AG04450 (cell line): ENCODE data around the gene UPB1. TPM values are rescaled to one million over a fixed set of nuclear protein-coding genes. Genes with fewer than 3 reads are reported as not detected.

Source experiments
- CTCF ChIA-PET: fragments of 300-600, 350-600 bp; formaldehyde crosslinking; extraction: SDS; loops from one replicate; lab custom pipeline; 2022; ENCODE audit warnings: antibody characterized with exemption, inconsistent platforms; lab: Charles Lee
- POLR2A ChIA-PET: fragments of 350-600 bp; formaldehyde crosslinking; extraction: SDS; loops from one replicate; lab custom pipeline; 2021; ENCODE audit warnings: antibody characterized with exemption, inconsistent platforms; lab: Yijun Ruan, JAX
- DNase-seq: peaks from one replicate; pipeline ENCODE4 v3.0.0-alpha.2; 2011; ENCODE audit warnings: low read depth, low spot score
- H3K27ac ChIP-seq: one replicate; pipeline ENCODE4 v1.5.1; 2012; ENCODE audit warnings: low read depth, low read length, control low read depth
- H3K27me3 ChIP-seq: one replicate; pipeline ENCODE4 v1.6.0; 2012; ENCODE audit warnings: low read length; ENCODE audit not compliant: control insufficient read depth, insufficient read depth
- H3K4me3 ChIP-seq: 2 replicates; pipeline ENCODE4 v1.5.1; 2011; ENCODE audit warnings: mild to moderate bottlenecking, low read depth, low read length, control low read depth
- H3K9me3 ChIP-seq: 2 replicates; pipeline ENCODE4 v1.5.1; 2012; ENCODE audit warnings: low read length; ENCODE audit not compliant: control insufficient read depth, insufficient read depth
- polyA plus RNA-seq: library from polyadenylated mRNA; depleted of rRNA; stranded (reverse); fragments of >200 nt; gene quantifications from 2 replicates; pipeline ENCODE4 v1.2.3, GENCODE V29; 2011
- TF ChIP-seq, protein P1 (sequence below): IDR thresholded peaks from 2 replicates; pipeline ENCODE4 v1.5.1; 2011; ENCODE audit warnings: low read depth, low read length, control low read depth, inconsistent platforms

Gene UPB1
- polyA plus RNA-seq, 1 experiment = not detected

GRCh38 chr22:24532075-24532474, 36.9 kb downstream of the UPB1 start:
- peaks cover 5% of the 10 kb centered on the region for H3K27me3 ChIP-seq
- TF ChIP-seq, protein P1, sequence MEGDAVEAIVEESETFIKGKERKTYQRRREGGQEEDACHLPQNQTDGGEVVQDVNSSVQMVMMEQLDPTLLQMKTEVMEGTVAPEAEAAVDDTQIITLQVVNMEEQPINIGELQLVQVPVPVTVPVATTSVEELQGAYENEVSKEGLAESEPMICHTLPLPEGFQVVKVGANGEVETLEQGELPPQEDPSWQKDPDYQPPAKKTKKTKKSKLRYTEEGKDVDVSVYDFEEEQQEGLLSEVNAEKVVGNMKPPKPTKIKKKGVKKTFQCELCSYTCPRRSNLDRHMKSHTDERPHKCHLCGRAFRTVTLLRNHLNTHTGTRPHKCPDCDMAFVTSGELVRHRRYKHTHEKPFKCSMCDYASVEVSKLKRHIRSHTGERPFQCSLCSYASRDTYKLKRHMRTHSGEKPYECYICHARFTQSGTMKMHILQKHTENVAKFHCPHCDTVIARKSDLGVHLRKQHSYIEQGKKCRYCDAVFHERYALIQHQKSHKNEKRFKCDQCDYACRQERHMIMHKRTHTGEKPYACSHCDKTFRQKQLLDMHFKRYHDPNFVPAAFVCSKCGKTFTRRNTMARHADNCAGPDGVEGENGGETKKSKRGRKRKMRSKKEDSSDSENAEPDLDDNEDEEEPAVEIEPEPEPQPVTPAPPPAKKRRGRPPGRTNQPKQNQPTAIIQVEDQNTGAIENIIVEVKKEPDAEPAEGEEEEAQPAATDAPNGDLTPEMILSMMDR = no peak
- H3K27ac ChIP-seq = no peak overlapping the region
- POLR2A ChIA-PET = no interaction called here
- H3K4me3 ChIP-seq = no peak overlapping the region
- no peak for DNase-seq
- CTCF ChIA-PET = no interaction called here
- no peaks in the 10 kb centered on the region for H3K9me3 ChIP-seq

GRCh38 chr22:24535348-24535747, 40.2 kb downstream of the UPB1 start:
- POLR2A ChIA-PET = no interaction called here
- no peak for DNase-seq
- H3K9me3 ChIP-seq = no peaks in the 10 kb centered on the region
- no peak overlapping the region for H3K4me3 ChIP-seq
- CTCF ChIA-PET = no interaction called here
- H3K27me3 ChIP-seq = peaks cover 3% of the 10 kb centered on the region
- TF ChIP-seq, protein P1 = no peak
- H3K27ac ChIP-seq = no peak overlapping the region

DNA sequence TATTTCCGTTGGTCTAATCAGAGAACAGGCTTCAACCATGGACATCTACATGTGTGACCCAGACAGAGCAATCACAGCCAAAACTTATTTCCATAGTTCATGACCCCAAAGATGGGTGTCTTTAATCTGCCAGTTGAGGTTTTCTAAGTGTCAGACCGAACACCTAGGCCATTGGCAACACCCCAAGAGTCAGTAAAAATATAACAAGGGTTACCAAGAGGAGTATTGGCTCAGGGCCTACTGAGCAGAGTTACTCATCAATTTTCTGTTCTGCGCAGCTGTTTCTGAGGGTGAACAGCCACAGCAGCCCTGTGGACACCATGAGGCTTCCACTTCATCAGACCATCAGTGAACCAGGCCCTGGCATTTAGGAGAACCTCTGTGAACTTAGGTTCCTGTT, 41.0 kb downstream of the UPB1 start:
- ChIA-PET CTCF (interaction anchor here (1.2 kb wide), 1 partner anchor 10 kb away, joined by 3 read pairs; no protein-coding TSS in a partner anchor), POLR2A (no interaction called here)
- no peak for DNase-seq
- Histone ChIP-seq H3K27ac (no peak overlapping the region), H3K9me3 (no peaks in the 10 kb centered on the region), H3K27me3 (peaks cover 2% of the 10 kb centered on the region), H3K4me3 (no peak overlapping the region)
- TF ChIP-seq, protein P1 = no peak

- Histone ChIP-seq H3K27me3 (no peaks in the 10 kb centered on the region), H3K9me3 (no peaks in the 10 kb centered on the region), H3K27ac (no peak overlapping the region), H3K4me3 (no peak overlapping the region)
- TF ChIP-seq, protein P1 = no peak
- ChIA-PET POLR2A (no interaction called here), CTCF (no interaction called here)
- DNase-seq = no peak
These were observed 45.3 kb downstream of the UPB1 start for GRCh38 chr22:24540470-24540869.

- H3K9me3 ChIP-seq = no peaks in the 10 kb centered on the region
- no peak for DNase-seq
- TF ChIP-seq, protein P1 = no peak
- no peaks in the 10 kb centered on the region for H3K27me3 ChIP-seq
- H3K27ac ChIP-seq = no peak overlapping the region
- no peak overlapping the region for H3K4me3 ChIP-seq
- POLR2A ChIA-PET = no interaction called here
- CTCF ChIA-PET = no interaction called here
These were observed 46.8 kb downstream of the UPB1 start for GRCh38 chr22:24541681-24542515.
